Measurements from ENCODE around the gene TIGD4.

Gene TIGD4

DNA sequence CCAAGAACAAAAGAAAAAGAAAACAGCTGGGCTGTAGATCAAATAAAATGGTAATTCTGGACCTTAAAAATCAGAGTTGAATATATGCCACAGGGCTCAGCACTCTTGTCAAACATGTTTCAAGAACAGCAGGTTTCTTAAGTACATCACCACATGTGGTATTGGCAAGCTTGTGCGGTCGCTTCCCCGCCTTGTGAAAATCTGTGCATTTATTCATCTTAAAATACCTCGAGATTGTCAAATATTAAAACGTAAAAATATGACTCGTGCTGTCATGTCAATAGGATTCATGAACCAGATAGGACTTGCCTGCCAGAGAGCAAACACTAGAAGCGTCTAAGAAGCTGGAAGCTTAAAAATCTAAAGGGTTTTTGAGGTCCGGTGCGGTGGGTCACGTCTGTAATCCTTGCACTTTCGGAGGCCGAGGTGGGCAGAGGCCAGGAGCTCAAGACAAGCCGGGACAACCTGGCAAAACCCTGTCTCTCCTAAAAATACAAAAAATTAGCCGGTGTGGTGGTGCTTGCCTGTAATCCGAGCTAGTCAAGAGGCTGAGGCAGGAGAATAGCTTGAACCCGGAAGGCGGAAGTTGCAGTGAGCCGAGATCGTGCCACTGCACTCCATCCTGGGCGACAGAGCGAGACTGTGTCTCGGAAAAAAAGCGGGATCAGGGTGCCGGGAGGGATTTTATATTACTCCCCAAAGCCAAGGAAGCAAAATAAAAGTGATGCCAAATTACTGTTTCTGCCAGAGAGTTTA is 59.6 kb downstream of the TIGD4 start:
- H3K4me3 ChIP-seq (ENCODE audit: low read depth, low read length): peak overlapping the region; percentile 14
- in situ Hi-C loops (cut with HindIII; ENCODE audit: low sequenced_read_pairs): no loop called here
- TF ChIP-seq, protein P1, sequence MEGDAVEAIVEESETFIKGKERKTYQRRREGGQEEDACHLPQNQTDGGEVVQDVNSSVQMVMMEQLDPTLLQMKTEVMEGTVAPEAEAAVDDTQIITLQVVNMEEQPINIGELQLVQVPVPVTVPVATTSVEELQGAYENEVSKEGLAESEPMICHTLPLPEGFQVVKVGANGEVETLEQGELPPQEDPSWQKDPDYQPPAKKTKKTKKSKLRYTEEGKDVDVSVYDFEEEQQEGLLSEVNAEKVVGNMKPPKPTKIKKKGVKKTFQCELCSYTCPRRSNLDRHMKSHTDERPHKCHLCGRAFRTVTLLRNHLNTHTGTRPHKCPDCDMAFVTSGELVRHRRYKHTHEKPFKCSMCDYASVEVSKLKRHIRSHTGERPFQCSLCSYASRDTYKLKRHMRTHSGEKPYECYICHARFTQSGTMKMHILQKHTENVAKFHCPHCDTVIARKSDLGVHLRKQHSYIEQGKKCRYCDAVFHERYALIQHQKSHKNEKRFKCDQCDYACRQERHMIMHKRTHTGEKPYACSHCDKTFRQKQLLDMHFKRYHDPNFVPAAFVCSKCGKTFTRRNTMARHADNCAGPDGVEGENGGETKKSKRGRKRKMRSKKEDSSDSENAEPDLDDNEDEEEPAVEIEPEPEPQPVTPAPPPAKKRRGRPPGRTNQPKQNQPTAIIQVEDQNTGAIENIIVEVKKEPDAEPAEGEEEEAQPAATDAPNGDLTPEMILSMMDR (IDR thresholded peaks at IDR 0.05; ENCODE audit: low read depth, low read length, missing control alignments): no peak
- peak; percentile 26 for DNase-seq (ENCODE audit: low read depth)
